ENCODE results near the gene IGSF21. TPM values are rescaled to one million over a fixed set of nuclear protein-coding genes. Genes with fewer than 3 reads are reported as not detected.
A peak's percentile ranks its signal among the peaks of the same experiment; 100 is the strongest.

IGSF21 gene
- total and polyA plus RNA-seq, 4 experiments from 2014 or later = not detected

GRCh38 chr1:18099026-18099425, 8.6 kb upstream of the IGSF21 start:
- H3K27me3 Mint-ChIP-seq = peaks cover 16 to 19% of the 10 kb centered on the region in 2 donors
- no peak overlapping the region for H3K27ac Mint-ChIP-seq
- H3K27me3 ChIP-seq (ENCODE audit: insufficient read depth, low read length) = no peaks in the 10 kb centered on the region
- H3K9me3 Mint-ChIP-seq = peaks cover 0 to 4% (median 0%) of the 10 kb centered on the region in 8 donors
- H3K4me1 ChIP-seq (ENCODE audit: insufficient read depth, low read length) = no peaks in the 10 kb centered on the region
- no peaks in the 10 kb centered on the region for H3K36me3 Mint-ChIP-seq
- no peaks in the 10 kb centered on the region for H3K4me1 Mint-ChIP-seq
- ChIA-PET POLR2A (ENCODE audit: partially characterized antibody) (no interaction called here), CTCF (ENCODE audit: partially characterized antibody) (interaction anchor here (1.2 to 1.3 kb wide), 2 partner anchors 13 to 437 kb away, joined by 3 read pairs; no protein-coding TSS in a partner anchor)
- no peak overlapping the region for H3K27ac ChIP-seq (ENCODE audit: low read depth, low read length)
- intact Hi-C loops (cut with micrococcal nuclease) = no loop called here
- no peak overlapping the region for H3K4me3 Mint-ChIP-seq
- H3K36me3 ChIP-seq (ENCODE audit: insufficient read depth, low read length) = no peaks in the 10 kb centered on the region
- no peak overlapping the region for H3K4me3 ChIP-seq (ENCODE audit: low read length in 2 of 2)
- no peaks in the 10 kb centered on the region for H3K9me3 ChIP-seq (ENCODE audit: control insufficient read depth in 1 of 2, low read length in 2 of 2)
- no peak for DNase-seq

DNA sequence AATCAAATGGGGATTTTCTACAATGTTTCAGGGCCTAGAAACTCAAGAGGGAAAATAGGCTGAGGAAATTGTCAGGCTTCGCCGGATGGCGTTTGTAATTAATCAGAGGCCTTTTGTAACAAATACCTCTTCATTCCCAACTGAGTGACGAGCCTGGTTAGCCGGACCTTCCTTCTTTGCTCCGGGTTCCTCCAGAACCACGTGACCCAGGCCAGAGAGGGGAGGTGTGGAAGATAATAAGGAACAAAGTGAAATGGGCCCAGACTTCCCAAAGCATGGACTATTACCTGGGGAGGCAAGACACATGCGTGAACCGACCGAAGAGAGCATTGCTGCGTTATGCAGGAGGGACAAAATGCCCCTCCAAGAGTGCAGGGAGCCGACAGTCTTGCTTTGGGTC, 7.5 kb upstream of the IGSF21 start:
- intact Hi-C loops (cut with micrococcal nuclease) = loop anchor here (2.0 kb wide), 1 partner anchor 179 kb away; no protein-coding TSS in a partner anchor
- no peaks in the 10 kb centered on the region for H3K36me3 ChIP-seq (ENCODE audit: insufficient read depth, low read length)
- peaks cover 0 to 2% (median 0%) of the 10 kb centered on the region in 8 donors for H3K9me3 Mint-ChIP-seq
- no peak overlapping the region for H3K27ac ChIP-seq (ENCODE audit: low read depth, low read length)
- ChIA-PET CTCF (ENCODE audit: partially characterized antibody) (interaction anchor here (0.9 to 1.5 kb wide), 7 partner anchors 9 to 441 kb away, joined by 3 to 9 read pairs (median 4); no protein-coding TSS in a partner anchor), POLR2A (ENCODE audit: partially characterized antibody) (no interaction called here)
- H3K4me3 ChIP-seq (ENCODE audit: low read length in 2 of 2) = no peak overlapping the region
- H3K27me3 ChIP-seq (ENCODE audit: insufficient read depth, low read length) = no peaks in the 10 kb centered on the region
- H3K27me3 Mint-ChIP-seq = peaks cover 16 to 19% of the 10 kb centered on the region in 2 donors
- no peaks in the 10 kb centered on the region for H3K4me1 ChIP-seq (ENCODE audit: insufficient read depth, low read length)
- no peaks in the 10 kb centered on the region for H3K9me3 ChIP-seq (ENCODE audit: control insufficient read depth in 1 of 2, low read length in 2 of 2)
- no peaks in the 10 kb centered on the region for H3K36me3 Mint-ChIP-seq
- no peak for DNase-seq
- no peak overlapping the region for H3K27ac Mint-ChIP-seq
- H3K4me3 Mint-ChIP-seq = no peak overlapping the region
- no peaks in the 10 kb centered on the region for H3K4me1 Mint-ChIP-seq

GRCh38 chr1:18100491-18101063, 7.0 kb upstream of the IGSF21 start:
- peaks cover 14 to 19% of the 10 kb centered on the region in 2 donors for H3K27me3 Mint-ChIP-seq
- no peaks in the 10 kb centered on the region for H3K4me1 Mint-ChIP-seq
- H3K4me1 ChIP-seq (ENCODE audit: insufficient read depth, low read length) = no peaks in the 10 kb centered on the region
- intact Hi-C loops (cut with micrococcal nuclease) = loop anchor here (2.0 kb wide), 1 partner anchor 180 kb away; no protein-coding TSS in a partner anchor
- CTCF ChIA-PET (ENCODE audit: partially characterized antibody) = interaction anchor here (0.7 to 1.5 kb wide), 9 partner anchors 9 to 442 kb away, joined by 3 to 9 read pairs (median 3); no protein-coding TSS in a partner anchor
- no peak overlapping the region for H3K4me3 ChIP-seq (ENCODE audit: low read length in 2 of 2)
- no peaks in the 10 kb centered on the region for H3K9me3 Mint-ChIP-seq
- no peaks in the 10 kb centered on the region for H3K9me3 ChIP-seq (ENCODE audit: control insufficient read depth in 1 of 2, low read length in 2 of 2)
- H3K4me3 Mint-ChIP-seq = no peak overlapping the region
- H3K36me3 Mint-ChIP-seq = no peaks in the 10 kb centered on the region
- peak in 4 of 5 donors; percentile 10 to 24 (median 14) for DNase-seq
- POLR2A ChIA-PET (ENCODE audit: partially characterized antibody) = no interaction called here
- H3K27ac Mint-ChIP-seq = no peak overlapping the region
- H3K27ac ChIP-seq (ENCODE audit: low read depth, low read length) = no peak overlapping the region
- no peaks in the 10 kb centered on the region for H3K36me3 ChIP-seq (ENCODE audit: insufficient read depth, low read length)
- H3K27me3 ChIP-seq (ENCODE audit: insufficient read depth, low read length) = no peaks in the 10 kb centered on the region

DNA sequence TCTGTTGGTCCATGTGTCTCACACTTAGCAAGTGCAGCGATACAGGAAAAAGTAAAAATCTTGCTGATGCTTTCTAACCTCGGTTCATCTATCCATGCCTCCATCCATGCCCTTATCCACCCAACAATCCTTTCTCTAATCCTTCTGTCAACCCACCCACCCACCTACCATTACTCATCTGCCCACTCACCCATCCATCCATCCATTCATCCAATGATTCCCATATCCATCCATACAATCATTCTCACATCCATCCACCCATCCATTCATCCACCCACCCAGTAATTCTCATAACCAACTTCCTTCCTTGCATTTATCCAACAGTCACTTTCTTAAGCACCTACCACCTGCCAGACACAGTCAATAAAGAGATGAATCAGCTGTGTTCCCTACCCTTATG, 6.1 kb upstream of the IGSF21 start:
- Histone ChIP-seq H3K9me3 (ENCODE audit: control insufficient read depth in 1 of 2, low read length in 2 of 2) (no peaks in the 10 kb centered on the region), H3K4me3 (ENCODE audit: low read length in 2 of 2) (no peak overlapping the region), H3K4me1 (ENCODE audit: insufficient read depth, low read length) (no peaks in the 10 kb centered on the region), H3K27ac (ENCODE audit: low read depth, low read length) (no peak overlapping the region), H3K27me3 (ENCODE audit: insufficient read depth, low read length) (no peaks in the 10 kb centered on the region), H3K36me3 (ENCODE audit: insufficient read depth, low read length) (no peaks in the 10 kb centered on the region)
- CTCF ChIA-PET (ENCODE audit: partially characterized antibody) = interaction anchor here (1.5 kb wide), 2 partner anchors 10 to 23 kb away, joined by 3 to 9 read pairs; no protein-coding TSS in a partner anchor
- POLR2A ChIA-PET (ENCODE audit: partially characterized antibody) = no interaction called here
- Mint-ChIP-seq H3K4me1 (no peaks in the 10 kb centered on the region), H3K27ac (no peak overlapping the region), H3K36me3 (no peaks in the 10 kb centered on the region), H3K9me3 (no peaks in the 10 kb centered on the region), H3K4me3 (no peak overlapping the region), H3K27me3 (peaks cover 19 to 24% of the 10 kb centered on the region in 2 donors)
- intact Hi-C loops (cut with micrococcal nuclease) = loop anchor here (2.0 kb wide), 1 partner anchor 181 kb away; no protein-coding TSS in a partner anchor
- DNase-seq = no peak

DNA sequence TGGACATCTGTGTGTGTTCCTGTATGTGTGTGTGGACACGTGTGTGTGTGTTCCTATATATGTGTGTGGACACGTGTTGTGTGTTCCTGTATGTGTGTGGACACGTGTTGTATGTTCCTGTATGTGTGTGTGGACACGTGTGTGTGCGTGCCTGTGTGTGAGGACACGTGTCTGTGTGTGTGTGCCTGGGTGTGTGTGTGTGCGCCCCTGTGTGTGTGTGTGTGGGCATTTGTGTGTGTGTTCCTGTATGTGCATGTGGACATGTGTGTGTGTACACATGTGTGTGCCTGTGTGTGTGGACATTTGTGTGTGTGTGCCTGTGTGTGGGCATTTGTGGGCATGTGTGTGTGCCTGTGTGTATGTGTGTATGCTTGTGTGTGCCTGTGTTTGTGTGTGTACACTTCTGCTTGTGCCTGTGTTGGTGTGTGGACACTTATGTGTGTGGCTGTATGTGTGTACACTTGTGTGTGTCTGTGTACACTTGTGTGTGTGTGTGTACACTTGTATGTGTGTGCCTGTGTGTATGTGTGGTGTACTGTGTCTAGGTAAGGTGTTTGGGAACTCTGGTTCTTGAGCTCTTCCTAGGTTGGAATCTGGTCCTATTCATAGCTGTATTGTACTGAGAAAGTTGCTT, 3.7 kb upstream of the IGSF21 start:
- Histone ChIP-seq H3K4me1 (ENCODE audit: insufficient read depth, low read length) (no peaks in the 10 kb centered on the region), H3K36me3 (ENCODE audit: insufficient read depth, low read length) (no peaks in the 10 kb centered on the region), H3K27ac (ENCODE audit: low read depth, low read length) (no peak overlapping the region), H3K9me3 (ENCODE audit: control insufficient read depth in 1 of 2, low read length in 2 of 2) (no peaks in the 10 kb centered on the region), H3K4me3 (ENCODE audit: low read length in 2 of 2) (no peak overlapping the region), H3K27me3 (ENCODE audit: insufficient read depth, low read length) (no peaks in the 10 kb centered on the region)
- intact Hi-C loops (cut with micrococcal nuclease) = no loop called here
- peak overlapping the region in 1 of 7 donors; percentile 44 for H3K27ac Mint-ChIP-seq
- H3K4me1 Mint-ChIP-seq = peaks cover 3 to 6% (median 5%) of the 10 kb centered on the region in 4 donors
- no peak for DNase-seq
- peaks cover 30 to 39% of the 10 kb centered on the region in 2 donors for H3K27me3 Mint-ChIP-seq
- no peaks in the 10 kb centered on the region for H3K9me3 Mint-ChIP-seq
- H3K4me3 Mint-ChIP-seq = no peak overlapping the region
- H3K36me3 Mint-ChIP-seq = no peaks in the 10 kb centered on the region
- ChIA-PET POLR2A (ENCODE audit: partially characterized antibody) (no interaction called here), CTCF (ENCODE audit: partially characterized antibody) (no interaction called here)

DNA sequence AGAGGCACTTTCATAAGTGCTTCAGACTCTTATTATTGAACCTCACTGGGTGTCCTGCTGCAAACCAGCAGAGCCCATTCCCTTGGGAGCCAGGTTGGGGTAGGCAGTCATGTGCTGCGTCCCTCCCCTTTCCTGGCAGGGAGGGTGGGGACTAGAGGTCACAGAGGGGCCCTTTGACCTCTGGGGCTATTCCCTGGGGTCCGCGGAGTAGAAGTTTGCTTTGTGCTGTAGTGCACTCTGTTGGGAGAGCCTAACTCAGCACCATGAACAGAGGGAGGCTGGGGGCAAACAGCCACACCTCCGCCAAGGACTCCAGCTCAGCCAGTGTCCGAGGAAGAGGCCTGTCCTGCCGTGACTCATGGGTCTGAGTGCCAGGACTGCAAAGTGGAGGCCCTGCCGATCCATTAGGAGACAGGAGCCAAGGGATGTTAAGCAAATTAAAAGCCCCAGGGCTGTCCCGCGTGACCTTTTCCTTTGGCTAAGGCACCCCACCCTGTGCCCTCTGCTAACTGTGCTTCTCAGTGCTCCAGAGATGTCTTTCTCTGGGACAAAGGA, 3.0 kb upstream of the IGSF21 start:
- Histone ChIP-seq H3K27ac (ENCODE audit: low read depth, low read length) (no peak overlapping the region), H3K36me3 (ENCODE audit: insufficient read depth, low read length) (no peaks in the 10 kb centered on the region), H3K27me3 (ENCODE audit: insufficient read depth, low read length) (no peaks in the 10 kb centered on the region), H3K9me3 (ENCODE audit: control insufficient read depth in 1 of 2, low read length in 2 of 2) (no peaks in the 10 kb centered on the region), H3K4me3 (ENCODE audit: low read length in 2 of 2) (no peak overlapping the region), H3K4me1 (ENCODE audit: insufficient read depth, low read length) (no peaks in the 10 kb centered on the region)
- H3K27me3 Mint-ChIP-seq = peaks cover 33 to 36% of the 10 kb centered on the region in 2 donors
- no peak overlapping the region for H3K4me3 Mint-ChIP-seq
- POLR2A ChIA-PET (ENCODE audit: partially characterized antibody) = no interaction called here
- H3K36me3 Mint-ChIP-seq = no peaks in the 10 kb centered on the region
- no peak for DNase-seq
- no peaks in the 10 kb centered on the region for H3K9me3 Mint-ChIP-seq
- intact Hi-C loops (cut with micrococcal nuclease) = no loop called here
- peaks cover 3 to 6% (median 5%) of the 10 kb centered on the region in 4 donors for H3K4me1 Mint-ChIP-seq
- CTCF ChIA-PET (ENCODE audit: partially characterized antibody) = no interaction called here
- H3K27ac Mint-ChIP-seq = no peak overlapping the region

- Mint-ChIP-seq H3K4me3 (no peak overlapping the region), H3K9me3 (no peaks in the 10 kb centered on the region), H3K36me3 (no peaks in the 10 kb centered on the region), H3K27ac (no peak overlapping the region), H3K27me3 (peaks cover 36% of the 10 kb centered on the region in 2 donors), H3K4me1 (peaks cover 3 to 6% (median 5%) of the 10 kb centered on the region in 4 donors)
- Histone ChIP-seq H3K9me3 (ENCODE audit: control insufficient read depth in 1 of 2, low read length in 2 of 2) (no peaks in the 10 kb centered on the region), H3K27ac (ENCODE audit: low read depth, low read length) (no peak overlapping the region), H3K4me1 (ENCODE audit: insufficient read depth, low read length) (no peaks in the 10 kb centered on the region), H3K36me3 (ENCODE audit: insufficient read depth, low read length) (no peaks in the 10 kb centered on the region), H3K4me3 (ENCODE audit: low read length in 2 of 2) (no peak overlapping the region), H3K27me3 (ENCODE audit: insufficient read depth, low read length) (no peaks in the 10 kb centered on the region)
- intact Hi-C loops (cut with micrococcal nuclease) = no loop called here
- ChIA-PET CTCF (ENCODE audit: partially characterized antibody) (no interaction called here), POLR2A (ENCODE audit: partially characterized antibody) (no interaction called here)
- no peak for DNase-seq
Measured at GRCh38 chr1:18105196-18105595, 2.4 kb upstream of the IGSF21 start.

Measured in CD4-positive, alpha-beta memory T cell (primary cell).